ENCODE data around the gene NNMT. TPM values are rescaled to one million over a fixed set of nuclear protein-coding genes. Genes with fewer than 3 reads are reported as not detected.

Gene NNMT
- total RNA-seq, 4 donors from 2014 or later, result 371 to 1,487 (median 726) TPM

GRCh38 chr11:114310095-114310494 lies 13.9 kb downstream of the NNMT start:
- TF ChIP-seq, protein P1, sequence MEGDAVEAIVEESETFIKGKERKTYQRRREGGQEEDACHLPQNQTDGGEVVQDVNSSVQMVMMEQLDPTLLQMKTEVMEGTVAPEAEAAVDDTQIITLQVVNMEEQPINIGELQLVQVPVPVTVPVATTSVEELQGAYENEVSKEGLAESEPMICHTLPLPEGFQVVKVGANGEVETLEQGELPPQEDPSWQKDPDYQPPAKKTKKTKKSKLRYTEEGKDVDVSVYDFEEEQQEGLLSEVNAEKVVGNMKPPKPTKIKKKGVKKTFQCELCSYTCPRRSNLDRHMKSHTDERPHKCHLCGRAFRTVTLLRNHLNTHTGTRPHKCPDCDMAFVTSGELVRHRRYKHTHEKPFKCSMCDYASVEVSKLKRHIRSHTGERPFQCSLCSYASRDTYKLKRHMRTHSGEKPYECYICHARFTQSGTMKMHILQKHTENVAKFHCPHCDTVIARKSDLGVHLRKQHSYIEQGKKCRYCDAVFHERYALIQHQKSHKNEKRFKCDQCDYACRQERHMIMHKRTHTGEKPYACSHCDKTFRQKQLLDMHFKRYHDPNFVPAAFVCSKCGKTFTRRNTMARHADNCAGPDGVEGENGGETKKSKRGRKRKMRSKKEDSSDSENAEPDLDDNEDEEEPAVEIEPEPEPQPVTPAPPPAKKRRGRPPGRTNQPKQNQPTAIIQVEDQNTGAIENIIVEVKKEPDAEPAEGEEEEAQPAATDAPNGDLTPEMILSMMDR (IDR thresholded peaks at IDR 0.05; ENCODE audit: low read depth), result no peak

- TF ChIP-seq, protein P1 (IDR thresholded peaks at IDR 0.05; ENCODE audit: low read depth), result no peak
Measured at GRCh38 chr11:114311946-114312345, 15.7 kb downstream of the NNMT start.

DNA sequence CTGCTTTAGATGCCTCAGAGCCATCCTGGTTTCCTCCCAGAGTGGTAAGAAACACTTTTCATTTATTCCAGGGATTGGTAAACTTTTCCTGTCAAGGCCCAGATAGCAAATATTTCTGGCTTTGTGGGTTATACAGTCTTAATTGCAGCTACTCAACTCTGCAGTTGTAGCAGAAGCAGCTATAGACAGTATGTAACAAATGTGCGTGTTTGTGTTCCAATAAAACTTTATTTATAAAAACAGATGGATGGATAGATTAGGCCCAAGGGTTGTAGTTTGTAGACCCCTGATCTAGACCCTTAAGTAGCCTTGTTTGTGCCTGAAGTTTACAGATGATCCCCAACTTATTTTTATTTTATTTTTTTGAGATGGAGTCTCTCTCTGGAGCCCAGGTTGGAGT lies 17.9 kb downstream of the NNMT start:
- TF ChIP-seq, protein P1 (IDR thresholded peaks at IDR 0.05; ENCODE audit: low read depth), result no peak

- TF ChIP-seq, protein P1 (IDR thresholded peaks at IDR 0.05; ENCODE audit: low read depth), result no peak
Measured at GRCh38 chr11:114315749-114316368, 19.7 kb downstream of the NNMT start.

GRCh38 chr11:114316980-114317786 lies 21.0 kb downstream of the NNMT start:
- TF ChIP-seq, protein P1 (IDR thresholded peaks at IDR 0.05; ENCODE audit: low read depth), result no peak

GRCh38 chr11:114317787-114318137 lies 21.6 kb downstream of the NNMT start:
- TF ChIP-seq, protein P1 (IDR thresholded peaks at IDR 0.05; ENCODE audit: low read depth), result no peak

- TF ChIP-seq, protein P1 (IDR thresholded peaks at IDR 0.05; ENCODE audit: low read depth), result no peak
Measured at GRCh38 chr11:114318361-114318760, 22.2 kb downstream of the NNMT start.
